Spleen (tissue), 11 donors: ENCODE measurements around the gene SETD1A. TPM values are rescaled to one million over a fixed set of nuclear protein-coding genes. Genes with fewer than 3 reads are reported as not detected.

ENCODE experiments used
- DNase-seq: peaks from one replicate; pipeline ENCODE4 v3.0.0-alpha.2; 2020
- H3K27ac ChIP-seq, 8 donors: fragments of 200-600 bp; sonication (generic) in 7 of 8; 1 replicate in 4 of 8; 2 replicates in 4 of 8; pipeline versions ENCODE4 v1.5.0 to v1.8.0; 2016 to 2021; ENCODE audit warnings: inconsistent platforms in 4 of 8, mild to moderate bottlenecking in 4 of 8, moderate library complexity in 1 of 8
- H3K27me3 ChIP-seq, 7 donors: fragments of 200-600 bp; sonication (generic) in 6 of 7; replicated peaks in 1 of 7; 1 replicate in 4 of 7; 2 replicates in 3 of 7; pipeline versions ENCODE4 v1.5.0 to v1.8.0; 2016 to 2021; ENCODE audit warnings: inconsistent platforms in 3 of 7, mild to moderate bottlenecking in 1 of 7
- H3K36me3 ChIP-seq, 6 donors: fragments of 200-600 bp; sonication (generic) in 5 of 6; 1 replicate in 4 of 6; 2 replicates in 2 of 6; pipeline versions ENCODE4 v1.5.0 to v1.8.0; 2016 to 2021; ENCODE audit warnings: inconsistent platforms in 2 of 6
- H3K4me1 ChIP-seq, 6 donors: fragments of 200-600 bp; sonication (generic) in 5 of 6; 1 replicate in 3 of 6; 2 replicates in 3 of 6; pipeline versions ENCODE4 v1.5.0 to v1.8.0; 2016 to 2021; ENCODE audit warnings: inconsistent platforms in 3 of 6
- H3K4me3 ChIP-seq, 8 donors: fragments of 200-600 bp; sonication (generic) in 7 of 8; 1 replicate in 4 of 8; 2 replicates in 4 of 8; pipeline versions ENCODE4 v1.5.0 to v1.8.0; 2016 to 2021; ENCODE audit warnings: inconsistent platforms in 4 of 8, mild to moderate bottlenecking in 4 of 8, moderate library complexity in 2 of 8
- H3K9me3 ChIP-seq, 8 donors: fragments of 200-600 bp; sonication (generic) in 7 of 8; 1 replicate in 4 of 8; 2 replicates in 4 of 8; pipeline versions ENCODE4 v1.5.0 to v1.8.0; 2016 to 2021; ENCODE audit warnings: inconsistent platforms in 4 of 8
- CTCF ChIP-seq, 11 experiments: fragments of 200-600 bp in 7 of 11; fragments of 450-650 bp in 4 of 11; sonication (generic) in 4 of 11; IDR thresholded peaks in 8 of 11; conservative IDR thresholded peaks in 3 of 11; 1 replicate in 7 of 11; 2 replicates in 4 of 11; pipeline versions ENCODE4 v1.4.0 to v1.8.0; 2016 to 2021; ENCODE audit warnings: antibody characterized with exemption in 11 of 11, inconsistent platforms in 4 of 11, mild to moderate bottlenecking in 1 of 11
- POLR2A ChIP-seq, 3 donors: fragments of 450-650 bp; IDR thresholded peaks; one replicate each; pipeline ENCODE4 v1.5.1; 2017; ENCODE audit warnings: antibody characterized with exemption in 3 of 3, mild to moderate bottlenecking in 1 of 3
- POLR2AphosphoS5 ChIP-seq, 3 donors: sonication (generic); formaldehyde crosslinking; IDR thresholded peaks; one replicate each; pipeline ENCODE4 v1.5.1; 2017; ENCODE audit warnings: antibody characterized with exemption in 3 of 3
- WGBS, 5 donors: extraction: QIAGEN DNeasy Blood & Tissue Kit in 3 of 5; methylation state at CpG; one replicate each; pipeline versions ENCODE4 v1.1.5 to v1.1.7; 2013 to 2018; 5-methylcytosine and 5-hydroxymethylcytosine counted together
- intact Hi-C: fragments of 100-400 bp; cut with DNase I; formaldehyde crosslinking; loops from one replicate; pipeline ENCODE4 v1.15.0; 2023; ENCODE audit warnings: low total_unique reads
- polyA plus RNA-seq, 3 donors: library from polyadenylated mRNA; stranded (reverse); fragments of 200-250 nt; gene quantifications; one replicate each; pipeline ENCODE4 v1.2.1, GENCODE V29; 2013
- total RNA-seq, 7 donors: library from RNA; depleted of rRNA in 3 of 7; stranded (reverse); fragments of >200 nt in 3 of 7; fragmentation: NEBNext Ultra II Directional in 4 of 7; extraction: Animal tissue kit (Norgen Biotek cat#: 25700) in 4 of 7; gene quantifications; one replicate each; pipeline versions ENCODE4 v1.1.0 to v1.2.1, GENCODE V29; 2016 to 2021
- donor health status: healthy with polysubstance abuse.
- donor health status: DM: no; HTN: no; CAD: no; lungs with moderate emphysema.
- donor health status: DM: no; HTN: no; CAD: no.
- donor health status: Bipolar disorder and iron deficiency.
- donor health status: healthy.
- donor health status: DM: no; HTN: no; CAD: no.
- donor health status: DM: yes; HTN: yes; CAD: no.

Gene SETD1A
- total and polyA plus RNA-seq, 10 donors, result 4.8 to 24.9 (median 14.7) TPM

- WGBS, 5 donors, result 89 to 93% (median 89%) methylated on average over 22 to 23 of the region's 23 CpGs
- intact Hi-C loops, result loop anchor here (5.0 to 10.0 kb wide), 3 partner anchors 105 to 878 kb away; partner anchors contain the start of genes VKORC1 and ZNF843
These were observed 32.0 kb downstream of the SETD1A start for GRCh38 chr16:30989469-30990047.

GRCh38 chr16:30990105-30990504 lies 32.6 kb downstream of the SETD1A start:
- no peak overlapping the region for H3K4me3 ChIP-seq
- H3K4me1 ChIP-seq, result peaks cover under 1 to 22% (median 15%) of the 10 kb centered on the region in 6 donors
- TF ChIP-seq POLR2AphosphoS5 (IDR thresholded peaks at IDR 0.05), result no peak
- no peak for TF ChIP-seq POLR2A (IDR thresholded peaks at IDR 0.05)
- TF ChIP-seq CTCF (IDR thresholded peaks at IDR 0.05 in 8 of 11, conservative IDR thresholded peaks at IDR 0.05 in 3 of 11), result no peak
- DNase-seq, result no peak
- H3K27me3 ChIP-seq, result no peaks in the 10 kb centered on the region
- H3K27ac ChIP-seq, result no peak overlapping the region
- H3K9me3 ChIP-seq, result no peaks in the 10 kb centered on the region
- 74 to 83% (median 76%) methylated on average over 7 to 12 of the region's 12 CpGs for WGBS, 5 donors
- intact Hi-C loops, result loop anchor here (5.0 kb wide), 1 partner anchor 877 kb away; no protein-coding TSS in a partner anchor
- H3K36me3 ChIP-seq, result peaks cover 0 to 29% (median 7%) of the 10 kb centered on the region in 6 donors

More at GRCh38 chr16:30989469-30990047, 32.0 kb downstream of the SETD1A start:
- H3K36me3 ChIP-seq, result peaks cover 0 to 31% (median 7%) of the 10 kb centered on the region in 6 donors
- DNase-seq, result no peak
- H3K4me1 ChIP-seq, result peaks cover 6 to 27% (median 20%) of the 10 kb centered on the region in 6 donors
- H3K27ac ChIP-seq, result no peak overlapping the region
- H3K9me3 ChIP-seq, result no peaks in the 10 kb centered on the region
- TF ChIP-seq POLR2A (IDR thresholded peaks at IDR 0.05) (no peak), CTCF (IDR thresholded peaks at IDR 0.05 in 8 of 11, conservative IDR thresholded peaks at IDR 0.05 in 3 of 11) (no peak), POLR2AphosphoS5 (IDR thresholded peaks at IDR 0.05) (no peak)
- H3K27me3 ChIP-seq, result no peaks in the 10 kb centered on the region
- H3K4me3 ChIP-seq, result no peak overlapping the region

- Histone ChIP-seq H3K4me3 (no peak overlapping the region), H3K27me3 (no peaks in the 10 kb centered on the region), H3K9me3 (no peaks in the 10 kb centered on the region), H3K27ac (no peak overlapping the region), H3K36me3 (peaks cover 0 to 27% (median 7%) of the 10 kb centered on the region in 6 donors), H3K4me1 (peaks cover 0 to 13% (median 7%) of the 10 kb centered on the region in 6 donors)
- no peak for DNase-seq
- no peak for TF ChIP-seq POLR2A (IDR thresholded peaks at IDR 0.05)
- no peak for TF ChIP-seq POLR2AphosphoS5 (IDR thresholded peaks at IDR 0.05)
- no peak for TF ChIP-seq CTCF (IDR thresholded peaks at IDR 0.05 in 8 of 11, conservative IDR thresholded peaks at IDR 0.05 in 3 of 11)
- intact Hi-C loops, result loop anchor here (5.0 kb wide), 1 partner anchor 876 kb away; no protein-coding TSS in a partner anchor
- WGBS, 5 donors, result 69 to 81% (median 71%) methylated on average over 4 to 8 of the region's 8 CpGs
These were observed 33.5 kb downstream of the SETD1A start for GRCh38 chr16:30991052-30991451.

- intact Hi-C loops, result loop anchor here (5.0 kb wide), 1 partner anchor 875 kb away; no protein-coding TSS in a partner anchor
- H3K4me3 ChIP-seq, result no peak overlapping the region
- DNase-seq, result no peak
- H3K27me3 ChIP-seq, result peaks cover 0 to 6% (median 0%) of the 10 kb centered on the region in 7 donors
- H3K36me3 ChIP-seq, result peaks cover 0 to 15% (median 7%) of the 10 kb centered on the region in 6 donors
- TF ChIP-seq POLR2A (IDR thresholded peaks at IDR 0.05), result no peak
- TF ChIP-seq CTCF (IDR thresholded peaks at IDR 0.05 in 8 of 11, conservative IDR thresholded peaks at IDR 0.05 in 3 of 11), result no peak
- no peak for TF ChIP-seq POLR2AphosphoS5 (IDR thresholded peaks at IDR 0.05)
- 80 to 89% (median 88%) methylated on average over 15 to 21 of the region's 21 CpGs for WGBS, 5 donors
- peaks cover 0 to 17% (median 12%) of the 10 kb centered on the region in 6 donors for H3K4me1 ChIP-seq
- H3K9me3 ChIP-seq, result no peaks in the 10 kb centered on the region
- H3K27ac ChIP-seq, result no peak overlapping the region
These were observed 34.8 kb downstream of the SETD1A start for GRCh38 chr16:30992276-30992780.
